Nephron (organoid): ENCODE results near the gene STXBP2.

Experiments
- H3K27ac Mint-ChIP-seq, 3 experiments: 2 replicates each; pipeline ENCODE4 v1.8.0; 2020; ENCODE audit warnings: mixed read lengths in 3 of 3, mild to moderate bottlenecking in 2 of 3, moderate library complexity in 1 of 3
- H3K27me3 Mint-ChIP-seq: 2 replicates; pipeline ENCODE4 v1.8.0; 2021; ENCODE audit warnings: low read depth, mild to moderate bottlenecking, moderate library complexity, mixed read lengths
- H3K36me3 Mint-ChIP-seq: 2 replicates; pipeline ENCODE4 v1.8.0; 2020; ENCODE audit warnings: low read depth, mixed read lengths
- H3K4me1 Mint-ChIP-seq: 2 replicates; pipeline ENCODE4 v1.8.0; 2020; ENCODE audit warnings: mixed read lengths
- H3K4me3 Mint-ChIP-seq, 3 experiments: 2 replicates each; pipeline ENCODE4 v1.8.0; 2020; ENCODE audit warnings: mild to moderate bottlenecking in 3 of 3, mixed read lengths in 3 of 3, moderate library complexity in 2 of 3
- H3K9me3 Mint-ChIP-seq: 2 replicates; pipeline ENCODE4 v1.8.0; 2020; ENCODE audit warnings: mixed read lengths
- TF ChIP-seq, protein P1 (sequence below), 3 experiments: fragments of 200-600 bp; sonication (generic); IDR thresholded peaks; one replicate each; pipeline ENCODE4 v1.5.0; 2021; ENCODE audit warnings: antibody characterized with exemption in 3 of 3; ENCODE audit not compliant: unreplicated experiment in 3 of 3

Gene STXBP2

DNA sequence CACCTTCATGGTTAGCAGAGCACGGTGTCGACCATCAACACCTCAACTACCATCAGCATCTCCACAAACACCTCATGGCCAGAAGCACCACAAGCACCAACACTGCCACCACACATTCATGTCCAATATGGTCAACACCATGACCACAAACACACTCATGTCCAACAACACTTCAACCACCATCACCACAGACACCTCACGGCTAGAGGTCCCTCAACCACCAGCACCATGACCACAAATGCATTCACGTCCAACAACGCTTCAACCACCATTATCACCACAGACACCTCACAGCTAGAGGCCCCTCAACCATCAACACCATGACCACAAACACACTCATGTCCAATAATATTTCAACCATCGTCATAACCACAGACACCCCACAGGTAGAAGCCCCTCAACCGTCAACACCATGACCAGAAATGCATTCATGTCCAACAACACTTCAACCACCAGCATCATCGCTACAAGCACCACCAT, 53.9 kb downstream of the STXBP2 start:
- H3K27me3 Mint-ChIP-seq, result peaks cover 3% of the 10 kb centered on the region
- no peak overlapping the region for H3K4me3 Mint-ChIP-seq
- TF ChIP-seq, protein P1, sequence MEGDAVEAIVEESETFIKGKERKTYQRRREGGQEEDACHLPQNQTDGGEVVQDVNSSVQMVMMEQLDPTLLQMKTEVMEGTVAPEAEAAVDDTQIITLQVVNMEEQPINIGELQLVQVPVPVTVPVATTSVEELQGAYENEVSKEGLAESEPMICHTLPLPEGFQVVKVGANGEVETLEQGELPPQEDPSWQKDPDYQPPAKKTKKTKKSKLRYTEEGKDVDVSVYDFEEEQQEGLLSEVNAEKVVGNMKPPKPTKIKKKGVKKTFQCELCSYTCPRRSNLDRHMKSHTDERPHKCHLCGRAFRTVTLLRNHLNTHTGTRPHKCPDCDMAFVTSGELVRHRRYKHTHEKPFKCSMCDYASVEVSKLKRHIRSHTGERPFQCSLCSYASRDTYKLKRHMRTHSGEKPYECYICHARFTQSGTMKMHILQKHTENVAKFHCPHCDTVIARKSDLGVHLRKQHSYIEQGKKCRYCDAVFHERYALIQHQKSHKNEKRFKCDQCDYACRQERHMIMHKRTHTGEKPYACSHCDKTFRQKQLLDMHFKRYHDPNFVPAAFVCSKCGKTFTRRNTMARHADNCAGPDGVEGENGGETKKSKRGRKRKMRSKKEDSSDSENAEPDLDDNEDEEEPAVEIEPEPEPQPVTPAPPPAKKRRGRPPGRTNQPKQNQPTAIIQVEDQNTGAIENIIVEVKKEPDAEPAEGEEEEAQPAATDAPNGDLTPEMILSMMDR (IDR thresholded peaks at IDR 0.05; ENCODE audit: unreplicated experiment in 3 of 3), result no peak
- no peaks in the 10 kb centered on the region for H3K4me1 Mint-ChIP-seq
- H3K36me3 Mint-ChIP-seq, result no peaks in the 10 kb centered on the region
- no peak overlapping the region for H3K27ac Mint-ChIP-seq
- H3K9me3 Mint-ChIP-seq, result no peaks in the 10 kb centered on the region

DNA sequence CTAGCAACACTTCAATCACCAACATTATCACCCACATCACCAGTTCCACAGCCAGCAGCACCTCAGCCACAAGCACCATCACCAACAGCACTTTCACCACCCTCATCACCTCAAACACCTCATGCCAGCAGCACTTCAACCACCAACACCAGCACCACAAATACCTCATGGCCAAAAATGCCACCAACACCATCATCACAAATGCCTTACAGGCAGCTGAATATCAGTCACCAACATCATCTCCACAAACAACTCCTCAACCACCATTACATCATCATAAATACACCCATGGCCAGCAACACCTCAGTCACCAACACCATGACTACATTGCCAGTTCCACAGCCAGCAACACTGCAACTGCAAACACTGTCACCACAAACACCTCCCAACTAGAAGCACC, 54.6 kb downstream of the STXBP2 start:
- Mint-ChIP-seq H3K27me3 (peaks cover 5% of the 10 kb centered on the region), H3K9me3 (no peaks in the 10 kb centered on the region), H3K27ac (no peak overlapping the region), H3K4me3 (no peak overlapping the region), H3K4me1 (no peaks in the 10 kb centered on the region), H3K36me3 (no peaks in the 10 kb centered on the region)
- TF ChIP-seq, protein P1 (IDR thresholded peaks at IDR 0.05; ENCODE audit: unreplicated experiment in 3 of 3), result no peak

DNA sequence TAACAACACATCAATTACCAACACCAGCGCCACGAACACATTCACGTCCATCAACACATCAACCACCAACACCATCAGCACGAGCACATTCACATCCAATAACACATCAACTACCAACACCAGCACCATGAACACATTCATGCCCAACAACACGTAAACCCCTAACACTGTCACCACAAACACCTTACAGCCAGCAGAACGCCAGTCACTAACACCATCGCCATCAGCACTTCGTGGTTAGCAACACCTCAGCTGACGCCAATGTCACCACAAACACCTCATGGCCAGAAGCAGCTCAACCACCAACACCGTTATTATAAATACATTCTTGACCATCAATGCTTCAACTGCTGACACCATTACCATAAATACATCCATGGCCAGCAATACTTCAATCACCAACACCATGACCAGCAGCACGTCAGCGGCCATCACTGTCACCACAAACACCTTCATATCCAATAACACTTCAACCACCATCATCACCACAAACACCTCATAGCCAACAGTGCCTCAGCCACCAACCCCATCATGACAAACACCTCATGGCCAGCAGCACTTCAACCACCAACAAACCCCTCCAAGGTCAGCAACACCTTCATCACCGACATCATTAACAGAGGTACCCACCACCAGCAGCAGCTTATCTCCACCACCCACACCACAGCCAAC, 55.6 kb downstream of the STXBP2 start:
- TF ChIP-seq, protein P1 (IDR thresholded peaks at IDR 0.05; ENCODE audit: unreplicated experiment in 3 of 3), result no peak
- Mint-ChIP-seq H3K4me3 (no peak overlapping the region), H3K9me3 (no peaks in the 10 kb centered on the region), H3K27ac (no peak overlapping the region), H3K36me3 (no peaks in the 10 kb centered on the region), H3K4me1 (no peaks in the 10 kb centered on the region), H3K27me3 (peaks cover 9% of the 10 kb centered on the region)

DNA sequence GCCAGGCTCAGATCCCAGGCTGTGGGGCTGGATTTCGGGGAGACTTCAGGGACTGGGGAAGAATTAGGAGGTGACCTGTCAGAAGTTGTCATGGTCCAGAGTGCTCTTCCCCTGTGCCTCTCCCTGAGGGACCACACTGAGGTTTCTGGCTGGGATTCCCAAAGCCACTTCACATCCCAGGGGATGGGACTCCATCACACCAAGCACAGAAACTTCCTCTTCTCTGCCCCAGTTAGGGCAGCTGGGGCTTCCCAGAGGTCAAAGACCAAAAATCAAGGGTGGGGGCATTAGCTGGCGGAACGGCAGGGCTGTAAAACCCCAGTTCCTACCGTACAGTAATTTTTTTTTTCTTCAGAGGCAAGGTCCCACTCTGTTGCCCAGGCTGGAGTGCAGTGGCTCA, 57.6 kb downstream of the STXBP2 start:
- H3K36me3 Mint-ChIP-seq, result no peaks in the 10 kb centered on the region
- peaks cover 27% of the 10 kb centered on the region for H3K27me3 Mint-ChIP-seq
- H3K9me3 Mint-ChIP-seq, result no peaks in the 10 kb centered on the region
- no peak overlapping the region for H3K4me3 Mint-ChIP-seq
- H3K4me1 Mint-ChIP-seq, result no peaks in the 10 kb centered on the region
- TF ChIP-seq, protein P1 (IDR thresholded peaks at IDR 0.05; ENCODE audit: unreplicated experiment in 3 of 3), result no peak
- no peak overlapping the region for H3K27ac Mint-ChIP-seq
